Smooth muscle cell (in vitro differentiated cells): ENCODE data around the gene CHGA. TPM values are rescaled to one million over a fixed set of nuclear protein-coding genes. Genes with fewer than 3 reads are reported as not detected.

Experiments used
- DNase-seq: peaks from one replicate; lab custom pipeline; 2025; ENCODE audit not compliant: unreplicated experiment; lab: John Stamatoyannopoulos, UW
- H2AFZ ChIP-seq: fragments of 200-600 bp; sonication (generic); 2 replicates; pipeline ENCODE4 v1.6.0; 2016; ENCODE audit warnings: antibody characterized with exemption, low read depth, mild to moderate bottlenecking
- H3F3A ChIP-seq: fragments of 200-600 bp; sonication (generic); 2 replicates; pipeline ENCODE4 v1.6.0; 2017; ENCODE audit warnings: antibody characterized with exemption, low read depth
- H3K27ac ChIP-seq: fragments of 200-600 bp; sonication (generic); 2 replicates; pipeline ENCODE4 v1.5.1; 2016; ENCODE audit warnings: low read depth, mild to moderate bottlenecking
- H3K27me3 ChIP-seq: fragments of 200-600 bp; sonication (generic); 2 replicates; pipeline ENCODE4 v1.6.1; 2016; ENCODE audit warnings: low read depth, mild to moderate bottlenecking
- H3K36me3 ChIP-seq: fragments of 200-600 bp; sonication (generic); 2 replicates; pipeline ENCODE4 v1.5.1; 2016; ENCODE audit warnings: low read depth
- H3K4me1 ChIP-seq: fragments of 200-600 bp; sonication (generic); 2 replicates; pipeline ENCODE4 v1.5.1; 2016; ENCODE audit warnings: low read depth
- H3K4me2 ChIP-seq: fragments of 200-600 bp; sonication (generic); 2 replicates; pipeline ENCODE4 v1.6.0; 2016; ENCODE audit warnings: mild to moderate bottlenecking
- H3K4me3 ChIP-seq: fragments of 200-600 bp; sonication (generic); 2 replicates; pipeline ENCODE4 v1.5.1; 2016; ENCODE audit warnings: mild to moderate bottlenecking
- H3K79me2 ChIP-seq: fragments of 200-600 bp; sonication (generic); 2 replicates; pipeline ENCODE4 v1.6.0; 2016; ENCODE audit warnings: low read depth, mild to moderate bottlenecking
- H3K9ac ChIP-seq: fragments of 200-600 bp; sonication (generic); 2 replicates; pipeline ENCODE4 v1.6.0; 2016; ENCODE audit warnings: low read depth
- H3K9me3 ChIP-seq: fragments of 200-600 bp; sonication (generic); replicated peaks from 2 replicates; pipeline ENCODE4 v1.5.1; 2016; ENCODE audit warnings: low read depth
- H4K20me1 ChIP-seq: fragments of 200-600 bp; sonication (generic); 2 replicates; pipeline ENCODE4 v1.6.0; 2016; ENCODE audit warnings: low read depth
- WGBS: methylation state at CpG from one replicate; pipeline ENCODE4 v1.1.7; 2016; ENCODE audit warnings: low lambda C conversion rate; 5-methylcytosine and 5-hydroxymethylcytosine counted together
- polyA plus RNA-seq: library from polyadenylated mRNA; unstranded; fragments of >200 nt; fragmentation: Nextera tagmentation; extraction: Ambion mirVana; gene quantifications from 2 replicates; pipeline ENCODE4 v1.2.1, GENCODE V29; 2016
- total RNA-seq: library from RNA; depleted of rRNA; stranded (reverse); fragments of >200 nt; gene quantifications from 2 replicates; pipeline ENCODE4 v1.2.3, GENCODE V29; 2014
- TF ChIP-seq, protein P1 (sequence below): fragments of 200-600 bp; sonication (generic); IDR thresholded peaks from 2 replicates; pipeline ENCODE4 v1.5.1; 2017; ENCODE audit warnings: borderline replicate concordance, mild to moderate bottlenecking, antibody characterized with exemption; ENCODE audit not compliant: insufficient read depth, poor library complexity, severe bottlenecking

The CHGA gene
- total and polyA plus RNA-seq, 2 experiments from 2014 or later: not detected

DNA sequence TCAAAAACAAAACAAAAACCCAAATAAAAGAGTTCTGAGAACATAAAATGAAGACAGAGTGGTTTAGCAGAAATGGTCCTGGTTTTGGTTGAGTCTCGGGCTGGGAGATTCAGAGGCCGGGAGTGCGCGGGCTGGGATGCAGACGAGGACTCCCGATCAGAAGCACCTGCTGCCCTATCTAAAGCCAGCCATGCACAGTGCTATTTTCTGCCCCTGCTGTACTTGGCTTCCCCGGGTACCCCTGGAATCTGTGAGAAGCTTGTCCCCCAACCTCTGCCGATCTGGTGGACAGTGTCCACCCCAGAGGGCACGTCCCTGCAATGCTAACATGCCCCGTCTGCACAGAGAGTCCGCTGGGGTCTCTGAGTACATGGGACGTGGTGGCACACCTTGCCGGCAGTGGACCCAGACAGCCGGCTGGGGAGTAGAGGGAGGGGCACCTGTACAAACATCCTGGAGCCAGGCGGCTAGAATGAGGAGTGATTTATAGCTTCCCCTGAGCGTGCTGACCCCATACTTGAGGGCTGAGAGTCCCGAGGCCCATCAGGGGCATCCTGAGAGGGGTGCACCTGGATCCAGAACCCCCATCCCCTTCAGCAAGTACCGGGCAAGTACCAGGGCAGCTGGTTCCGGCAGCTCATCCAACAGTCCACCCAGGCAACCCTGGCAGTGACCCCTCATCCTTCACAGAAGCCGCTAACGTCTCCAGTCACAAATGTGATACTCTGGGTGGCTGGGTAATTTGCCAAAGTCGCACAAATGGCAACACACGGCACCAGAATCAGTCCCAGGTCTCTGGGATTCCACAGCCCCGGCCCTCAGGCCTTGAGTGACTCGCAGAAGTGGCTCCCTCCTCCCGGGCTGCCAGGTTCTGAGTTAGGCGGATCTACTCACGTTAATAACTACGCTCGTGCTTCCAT lies 37.1 kb downstream of the CHGA start:
- H3K79me2 ChIP-seq: no peaks in the 10 kb centered on the region
- no peaks in the 10 kb centered on the region for H3K9me3 ChIP-seq
- no peaks in the 10 kb centered on the region for H3K4me1 ChIP-seq
- H2AFZ ChIP-seq: no peak overlapping the region
- no peaks in the 10 kb centered on the region for H4K20me1 ChIP-seq
- H3K27ac ChIP-seq: no peak overlapping the region
- no peak overlapping the region for H3K4me2 ChIP-seq
- no peak overlapping the region for H3K9ac ChIP-seq
- no peaks in the 10 kb centered on the region for H3F3A ChIP-seq
- WGBS: 90% methylated on average over 30 of the region's 30 CpGs
- no peak overlapping the region for H3K4me3 ChIP-seq
- DNase-seq: no peak
- H3K36me3 ChIP-seq: no peaks in the 10 kb centered on the region
- H3K27me3 ChIP-seq: no peaks in the 10 kb centered on the region
- TF ChIP-seq, protein P1, sequence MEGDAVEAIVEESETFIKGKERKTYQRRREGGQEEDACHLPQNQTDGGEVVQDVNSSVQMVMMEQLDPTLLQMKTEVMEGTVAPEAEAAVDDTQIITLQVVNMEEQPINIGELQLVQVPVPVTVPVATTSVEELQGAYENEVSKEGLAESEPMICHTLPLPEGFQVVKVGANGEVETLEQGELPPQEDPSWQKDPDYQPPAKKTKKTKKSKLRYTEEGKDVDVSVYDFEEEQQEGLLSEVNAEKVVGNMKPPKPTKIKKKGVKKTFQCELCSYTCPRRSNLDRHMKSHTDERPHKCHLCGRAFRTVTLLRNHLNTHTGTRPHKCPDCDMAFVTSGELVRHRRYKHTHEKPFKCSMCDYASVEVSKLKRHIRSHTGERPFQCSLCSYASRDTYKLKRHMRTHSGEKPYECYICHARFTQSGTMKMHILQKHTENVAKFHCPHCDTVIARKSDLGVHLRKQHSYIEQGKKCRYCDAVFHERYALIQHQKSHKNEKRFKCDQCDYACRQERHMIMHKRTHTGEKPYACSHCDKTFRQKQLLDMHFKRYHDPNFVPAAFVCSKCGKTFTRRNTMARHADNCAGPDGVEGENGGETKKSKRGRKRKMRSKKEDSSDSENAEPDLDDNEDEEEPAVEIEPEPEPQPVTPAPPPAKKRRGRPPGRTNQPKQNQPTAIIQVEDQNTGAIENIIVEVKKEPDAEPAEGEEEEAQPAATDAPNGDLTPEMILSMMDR: no peak

DNA sequence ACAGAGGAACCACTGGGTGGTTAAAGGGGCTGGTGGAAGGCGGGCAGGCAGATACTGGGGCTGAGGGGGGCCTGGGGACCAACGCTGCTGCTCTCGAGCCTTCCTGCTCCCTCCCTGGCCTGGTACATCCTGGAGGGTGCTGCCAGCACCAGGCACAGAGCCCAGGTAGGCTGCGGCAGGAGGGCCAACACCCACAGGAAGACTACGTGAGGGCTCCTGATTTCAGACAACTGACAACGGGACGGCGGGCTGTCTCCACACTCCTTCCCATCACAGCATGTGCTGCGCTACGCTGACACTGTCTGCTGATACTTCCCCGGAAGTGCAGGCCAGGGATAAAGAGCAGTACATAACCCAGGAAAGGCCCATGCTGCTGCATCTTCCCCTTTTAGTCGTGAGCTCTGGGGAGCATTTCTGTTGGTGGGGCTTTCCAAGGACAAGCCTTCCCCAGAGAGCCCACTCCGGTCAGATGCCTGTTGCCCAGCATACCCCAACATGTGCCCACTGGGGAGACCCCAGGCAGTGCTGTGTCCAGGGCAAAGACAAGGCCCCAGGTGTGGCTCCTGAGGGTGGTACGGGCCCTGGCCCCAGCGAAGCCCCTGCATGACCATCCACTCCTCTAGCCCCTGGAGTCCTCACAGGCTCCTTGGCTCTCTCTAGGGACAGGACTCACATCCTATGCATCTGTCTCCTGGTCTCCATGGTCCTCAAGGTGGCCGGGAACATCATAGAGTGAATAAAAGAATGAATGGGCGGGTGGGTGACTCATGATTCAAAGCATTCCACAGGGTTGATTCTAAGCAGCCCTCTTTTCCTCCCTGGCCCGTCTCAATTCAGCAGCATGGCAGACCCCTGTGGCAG lies 38.0 kb downstream of the CHGA start:
- Histone ChIP-seq H3K27me3 (no peaks in the 10 kb centered on the region), H3K79me2 (no peaks in the 10 kb centered on the region), H3K4me3 (no peak overlapping the region), H3K9me3 (no peaks in the 10 kb centered on the region), H3K36me3 (no peaks in the 10 kb centered on the region), H3K27ac (no peak overlapping the region), H2AFZ (no peak overlapping the region), H4K20me1 (no peaks in the 10 kb centered on the region), H3K4me2 (no peak overlapping the region), H3K4me1 (no peaks in the 10 kb centered on the region), H3F3A (no peaks in the 10 kb centered on the region), H3K9ac (no peak overlapping the region)
- TF ChIP-seq, protein P1: no peak
- 89% methylated on average over 18 of the region's 18 CpGs for WGBS
- DNase-seq: no peak

DNA sequence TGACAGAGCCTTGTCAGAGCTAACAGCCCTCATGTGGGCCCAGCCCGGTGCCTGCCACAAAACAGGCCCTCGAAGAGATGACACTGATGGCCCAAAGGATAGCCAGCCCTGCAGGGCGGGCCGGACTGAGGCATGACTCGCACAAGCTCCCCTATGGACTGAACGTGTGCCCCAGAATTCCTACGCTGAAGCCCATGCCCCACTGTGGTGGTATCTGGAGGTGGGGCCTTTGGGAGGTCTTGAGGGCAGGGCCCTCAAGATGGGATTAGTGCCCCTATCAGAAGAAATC lies 38.6 kb downstream of the CHGA start:
- no peaks in the 10 kb centered on the region for H4K20me1 ChIP-seq
- H3K9ac ChIP-seq: no peak overlapping the region
- H3K9me3 ChIP-seq: no peaks in the 10 kb centered on the region
- DNase-seq: no peak
- no peaks in the 10 kb centered on the region for H3K36me3 ChIP-seq
- no peak overlapping the region for H2AFZ ChIP-seq
- no peak overlapping the region for H3K4me2 ChIP-seq
- no peaks in the 10 kb centered on the region for H3K4me1 ChIP-seq
- TF ChIP-seq, protein P1: no peak
- no peaks in the 10 kb centered on the region for H3K27me3 ChIP-seq
- H3K4me3 ChIP-seq: no peak overlapping the region
- H3F3A ChIP-seq: no peaks in the 10 kb centered on the region
- H3K27ac ChIP-seq: no peak overlapping the region
- WGBS: 87% methylated on average over 7 of the region's 7 CpGs
- no peaks in the 10 kb centered on the region for H3K79me2 ChIP-seq
